HCT116 (cell line): Measurements from ENCODE around the gene KRTAP5-3. TPM values are rescaled to one million over a fixed set of nuclear protein-coding genes. Genes with fewer than 3 reads are reported as not detected.

Experiments used
- ATAC-seq: fragments of 200-7000 bp; cut with Tn5 transposase; 2 replicates; pipeline ENCODE4 v1.9.1; 2020; ENCODE audit warnings: mild to moderate bottlenecking, moderate library complexity
- BruUV-seq: library from RNA; stranded (reverse); fragments of 400-500 nt; replicated peaks from 2 replicates; lab custom pipeline; 2021; lab: Mats Ljungman, UMichigan
- CTCF ChIA-PET: fragments of 300-600 bp; sonication (Branson Sonifier 250); formaldehyde crosslinking; loops from one replicate; lab custom pipeline; 2021; ENCODE audit warnings: antibody characterized with exemption; lab: Charles Lee
- POLR2A ChIA-PET: fragments of 300-600, 350-600 bp; sonication (Branson Sonifier 250); formaldehyde crosslinking; loops from one replicate; lab custom pipeline; 2021; ENCODE audit warnings: antibody characterized with exemption; lab: Charles Lee
- RAD21 ChIA-PET, 2 experiments: fragments of 300-600 bp; sonication (Branson Sonifier 250); formaldehyde crosslinking; loops; one replicate each; lab custom pipeline; 2023; ENCODE audit warnings: low total read pairs in 2 of 2; ENCODE audit not compliant: uncharacterized antibody in 2 of 2, unreplicated experiment in 2 of 2, low non-redundant PET in 1 of 2; lab: Charles Lee
- DNase-seq: peaks from one replicate; pipeline ENCODE4 v3.0.0-alpha.2; 2010; ENCODE audit warnings: low read depth, low spot score
- H2AFZ ChIP-seq: fragments of 200-600 bp; shearing (Covaris generic), sonication (generic); 2 replicates; pipeline ENCODE4 v1.6.1; 2017; ENCODE audit warnings: low read depth, mixed run types, mixed read lengths, antibody characterized with exemption, low read length; ENCODE audit not compliant: poor library complexity, severe bottlenecking
- H3K27ac ChIP-seq: 2 replicates; pipeline ENCODE4 v1.5.1; 2012; ENCODE audit warnings: low read depth, low read length
- H3K27me3 ChIP-seq: fragments of 200-600 bp; sonication (generic); 2 replicates; pipeline ENCODE4 v1.6.1; 2016; ENCODE audit warnings: mixed run types, low read length, mixed read lengths; ENCODE audit not compliant: insufficient read depth
- H3K36me3 ChIP-seq, 2 experiments: fragments of 200-500 bp in 1 of 2; fragments of 200-600 bp in 1 of 2; sonication (Bioruptor generic) in 1 of 2; sonication (generic) in 1 of 2; 2 replicates each; pipeline versions ENCODE4 v1.5.1 to v1.6.1; 2014 to 2016; ENCODE audit warnings: low read length in 2 of 2, inconsistent platforms in 1 of 2, mixed read lengths in 1 of 2, mixed run types in 1 of 2; ENCODE audit not compliant: insufficient read depth in 2 of 2, control insufficient read depth in 1 of 2
- H3K4me1 ChIP-seq, 2 experiments: fragments of 200-600 bp in 1 of 2; sonication (generic) in 1 of 2; 2 replicates each; pipeline versions ENCODE4 v1.5.1 to v1.6.1; 2012 to 2017; ENCODE audit warnings: low read length in 2 of 2, inconsistent platforms in 1 of 2, mild to moderate bottlenecking in 1 of 2, mixed read lengths in 1 of 2, mixed run types in 1 of 2, moderate library complexity in 1 of 2; ENCODE audit not compliant: insufficient read depth in 2 of 2, control insufficient read depth in 1 of 2
- H3K4me2 ChIP-seq: fragments of 200-600 bp; sonication (generic); 2 replicates; pipeline ENCODE4 v1.6.1; 2017; ENCODE audit warnings: mixed run types, low read length, mixed read lengths
- H3K4me3 ChIP-seq, 2 experiments: fragments of 200-600 bp in 1 of 2; sonication (generic) in 1 of 2; replicated peaks in 1 of 2; 2 replicates each; pipeline ENCODE4 v1.5.1; 2011 to 2016; ENCODE audit warnings: low read length in 2 of 2, control low read depth in 1 of 2, low read depth in 1 of 2, mild to moderate bottlenecking in 1 of 2, mixed read lengths in 1 of 2, mixed run types in 1 of 2
- H3K79me2 ChIP-seq: fragments of 200-600 bp; sonication (generic); 2 replicates; pipeline ENCODE4 v1.6.1; 2017; ENCODE audit warnings: mild to moderate bottlenecking, mixed run types, low read length, moderate library complexity, mixed read lengths; ENCODE audit not compliant: insufficient read depth
- H3K9ac ChIP-seq: fragments of 200-600 bp; sonication (generic); 2 replicates; pipeline ENCODE4 v1.6.1; 2016; ENCODE audit warnings: low read length, mixed read lengths
- H3K9me2 ChIP-seq: fragments of 200-600 bp; sonication (generic), shearing (Covaris generic); 2 replicates; pipeline ENCODE4 v1.6.1; 2017; ENCODE audit warnings: mixed run types, mild to moderate bottlenecking, moderate library complexity; ENCODE audit not compliant: insufficient read depth
- H3K9me3 ChIP-seq, 2 experiments: fragments of 200-500 bp in 1 of 2; fragments of 200-600 bp in 1 of 2; sonication (Bioruptor generic) in 1 of 2; sonication (generic) in 1 of 2; 2 replicates each; pipeline ENCODE4 v1.6.1; 2014 to 2017; ENCODE audit warnings: low read length in 2 of 2, mixed read lengths in 2 of 2, inconsistent platforms in 1 of 2, low read depth in 1 of 2, mild to moderate bottlenecking in 1 of 2, mixed run types in 1 of 2, moderate library complexity in 1 of 2; ENCODE audit not compliant: control insufficient read depth in 1 of 2, insufficient read depth in 1 of 2
- H4K20me1 ChIP-seq: fragments of 200-600 bp; sonication (generic), shearing (Covaris generic); 2 replicates; pipeline ENCODE4 v1.6.1; 2017; ENCODE audit warnings: mixed run types, mild to moderate bottlenecking, moderate library complexity; ENCODE audit not compliant: insufficient read depth
- CBX3 ChIP-seq: IDR thresholded peaks from 2 replicates; pipeline ENCODE4 v1.6.1; 2012; ENCODE audit warnings: low read depth
- EGR1 ChIP-seq: IDR thresholded peaks from 2 replicates; pipeline ENCODE4 v1.6.1; 2012; ENCODE audit warnings: low read depth
- ELF1 ChIP-seq: IDR thresholded peaks from 2 replicates; pipeline ENCODE4 v1.6.1; 2012; ENCODE audit warnings: low read depth, borderline replicate concordance
- EZH2phosphoT487 ChIP-seq: fragments of 200-600 bp; IDR thresholded peaks from 2 replicates; pipeline ENCODE4 v1.6.1; 2018; ENCODE audit warnings: antibody characterized with exemption, borderline replicate concordance
- FOSL1 ChIP-seq: IDR thresholded peaks from 2 replicates; pipeline ENCODE4 v1.6.1; 2012; ENCODE audit warnings: low read depth
- JUND ChIP-seq: IDR thresholded peaks from 2 replicates; pipeline ENCODE4 v1.6.1; 2012
- POLR2A ChIP-seq: IDR thresholded peaks from 2 replicates; pipeline ENCODE4 v1.7.0; 2011; ENCODE audit warnings: borderline replicate concordance; ENCODE audit not compliant: insufficient read depth, insufficient read length; ENCODE audit errors: extremely low read depth
- POLR2AphosphoS5 ChIP-seq: IDR thresholded peaks from 2 replicates; pipeline ENCODE4 v1.6.1; 2011; ENCODE audit warnings: mild to moderate bottlenecking, low read depth, low read length, moderate library complexity
- RAD21 ChIP-seq: IDR thresholded peaks from 2 replicates; pipeline ENCODE4 v1.6.1; 2012; ENCODE audit warnings: low read depth, mild to moderate bottlenecking
- SRF ChIP-seq: IDR thresholded peaks from 2 replicates; pipeline ENCODE4 v1.6.1; 2012; ENCODE audit warnings: low read depth
- TCF7L2 ChIP-seq: IDR thresholded peaks from 2 replicates; pipeline ENCODE4 v1.7.0; 2011; ENCODE audit warnings: borderline replicate concordance, inconsistent platforms; ENCODE audit not compliant: insufficient read depth, insufficient read length; ENCODE audit errors: extremely low read depth
- YY1 ChIP-seq: IDR thresholded peaks from 2 replicates; pipeline ENCODE4 v1.6.1; 2011; ENCODE audit warnings: low read length, low read depth, moderate library complexity, mild to moderate bottlenecking; ENCODE audit not compliant: insufficient replicate concordance; ENCODE audit errors: extremely low read depth
- ZFX ChIP-seq: fragments of 450-650 bp; IDR thresholded peaks from 2 replicates; pipeline ENCODE4 v1.6.1; 2017
- ZNF274 ChIP-seq: fragments of 200-500 bp; sonication (Bioruptor generic); IDR thresholded peaks from 2 replicates; pipeline ENCODE4 v1.6.1; 2014; ENCODE audit warnings: mild to moderate bottlenecking, low read depth, low read length, inconsistent platforms
- intact Hi-C: fragments of 100-400 bp; cut with micrococcal nuclease; formaldehyde crosslinking; loops from 2 replicates; pipeline ENCODE4 v1.10.0; 2022
- total RNA-seq: library from RNA; stranded (reverse); gene quantifications from one replicate; pipeline ENCODE4 v1.2.1, GENCODE V29; 2021; ENCODE audit not compliant: unreplicated experiment
- TF ChIP-seq, protein P1 (sequence below): IDR thresholded peaks from 2 replicates; pipeline ENCODE4 v1.6.1; 2012
- TF ChIP-seq, protein P2 (sequence below): IDR thresholded peaks from 2 replicates; pipeline ENCODE4 v1.6.1; 2012; ENCODE audit warnings: low read depth
- TF ChIP-seq, protein P3 (sequence below): IDR thresholded peaks from 2 replicates; pipeline ENCODE4 v1.6.1; 2011; ENCODE audit warnings: mild to moderate bottlenecking, low read length, moderate library complexity; ENCODE audit not compliant: insufficient replicate concordance; ENCODE audit errors: extremely low read depth
- TF ChIP-seq, protein P4 (sequence below): IDR thresholded peaks from 2 replicates; pipeline ENCODE4 v1.6.1; 2012
- TF ChIP-seq, protein P5 (sequence below), 3 experiments: fragments of 200-600 bp in 1 of 3; sonication (generic) in 1 of 3; IDR thresholded peaks in 2 of 3; conservative IDR thresholded peaks in 1 of 3; 2 replicates each; pipeline ENCODE4 v1.5.1; 2012 to 2017; ENCODE audit warnings: low read depth in 2 of 3, low read length in 2 of 3, antibody characterized with exemption in 1 of 3, borderline replicate concordance in 1 of 3, control low read depth in 1 of 3, mild to moderate bottlenecking in 1 of 3, mixed read lengths in 1 of 3, mixed run types in 1 of 3, moderate library complexity in 1 of 3; ENCODE audit not compliant: insufficient read depth in 1 of 3

The KRTAP5-3 gene
- total RNA-seq, 1 experiment from 2014 or later: not detected

DNA sequence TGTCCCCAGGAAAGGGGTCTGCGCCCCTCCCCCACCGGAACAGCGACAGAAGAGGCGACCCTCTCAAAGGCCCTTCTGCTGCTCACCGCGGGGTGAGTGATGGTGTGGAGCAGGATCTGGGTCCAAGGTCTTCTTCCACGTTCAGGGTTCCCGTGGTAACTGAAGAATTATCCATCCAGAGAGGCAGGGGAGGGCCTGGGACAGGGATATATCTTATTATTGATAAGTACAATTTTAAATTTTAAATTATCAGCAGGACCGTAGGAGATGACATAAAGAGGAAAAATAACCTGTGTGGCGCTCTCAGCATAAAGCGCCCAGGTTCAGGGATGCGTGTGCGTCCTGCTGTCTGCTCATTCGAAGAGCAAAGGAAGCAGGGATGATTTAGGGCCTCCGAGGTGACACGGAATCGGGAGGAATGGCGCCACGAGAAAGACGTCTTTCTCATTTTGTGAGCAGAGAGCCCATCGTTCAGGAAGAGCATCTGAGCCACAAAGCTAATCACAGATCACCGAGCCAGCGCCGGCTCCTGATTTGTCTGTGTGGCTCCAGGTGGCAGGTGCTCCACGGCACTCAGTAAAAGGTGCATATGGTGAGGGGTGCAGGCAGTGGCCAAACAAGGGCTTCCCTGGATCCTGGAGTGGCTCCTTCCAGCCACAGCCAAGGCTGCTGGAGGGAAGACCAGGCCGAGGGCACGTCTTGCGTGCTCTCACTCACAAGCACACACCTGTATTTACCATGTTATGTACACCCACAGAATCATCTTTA lies 40.6 kb upstream of the KRTAP5-3 start:
- H3K79me2 ChIP-seq: no peaks in the 10 kb centered on the region
- H3K9me3 ChIP-seq: no peaks in the 10 kb centered on the region
- H3K4me1 ChIP-seq: peaks cover 0 to 7% of the 10 kb centered on the region in 2 experiments; a peak in 3 of 4 replicates
- ChIA-PET CTCF (interaction anchor here (1.0 kb wide), 1 partner anchor 102 kb away, joined by 3 read pairs; no protein-coding TSS in a partner anchor), POLR2A (no interaction called here), RAD21 (no interaction called here)
- H3K9ac ChIP-seq: no peak overlapping the region
- H3K27ac ChIP-seq: no peak overlapping the region
- H3K36me3 ChIP-seq: no peaks in the 10 kb centered on the region
- no TSS peak for BruUV-seq
- H3K4me2 ChIP-seq: no peak overlapping the region
- no peaks in the 10 kb centered on the region for H4K20me1 ChIP-seq
- no peak overlapping the region for H2AFZ ChIP-seq
- H3K9me2 ChIP-seq: no peaks in the 10 kb centered on the region
- intact Hi-C loops: no loop called here
- ATAC-seq (no peak), DNase-seq (no peak)
- H3K27me3 ChIP-seq: no peaks in the 10 kb centered on the region
- no peak overlapping the region for H3K4me3 ChIP-seq
- TF ChIP-seq, protein P1, sequence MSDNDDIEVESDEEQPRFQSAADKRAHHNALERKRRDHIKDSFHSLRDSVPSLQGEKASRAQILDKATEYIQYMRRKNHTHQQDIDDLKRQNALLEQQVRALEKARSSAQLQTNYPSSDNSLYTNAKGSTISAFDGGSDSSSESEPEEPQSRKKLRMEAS: no peak
- TF ChIP-seq, protein P2, sequence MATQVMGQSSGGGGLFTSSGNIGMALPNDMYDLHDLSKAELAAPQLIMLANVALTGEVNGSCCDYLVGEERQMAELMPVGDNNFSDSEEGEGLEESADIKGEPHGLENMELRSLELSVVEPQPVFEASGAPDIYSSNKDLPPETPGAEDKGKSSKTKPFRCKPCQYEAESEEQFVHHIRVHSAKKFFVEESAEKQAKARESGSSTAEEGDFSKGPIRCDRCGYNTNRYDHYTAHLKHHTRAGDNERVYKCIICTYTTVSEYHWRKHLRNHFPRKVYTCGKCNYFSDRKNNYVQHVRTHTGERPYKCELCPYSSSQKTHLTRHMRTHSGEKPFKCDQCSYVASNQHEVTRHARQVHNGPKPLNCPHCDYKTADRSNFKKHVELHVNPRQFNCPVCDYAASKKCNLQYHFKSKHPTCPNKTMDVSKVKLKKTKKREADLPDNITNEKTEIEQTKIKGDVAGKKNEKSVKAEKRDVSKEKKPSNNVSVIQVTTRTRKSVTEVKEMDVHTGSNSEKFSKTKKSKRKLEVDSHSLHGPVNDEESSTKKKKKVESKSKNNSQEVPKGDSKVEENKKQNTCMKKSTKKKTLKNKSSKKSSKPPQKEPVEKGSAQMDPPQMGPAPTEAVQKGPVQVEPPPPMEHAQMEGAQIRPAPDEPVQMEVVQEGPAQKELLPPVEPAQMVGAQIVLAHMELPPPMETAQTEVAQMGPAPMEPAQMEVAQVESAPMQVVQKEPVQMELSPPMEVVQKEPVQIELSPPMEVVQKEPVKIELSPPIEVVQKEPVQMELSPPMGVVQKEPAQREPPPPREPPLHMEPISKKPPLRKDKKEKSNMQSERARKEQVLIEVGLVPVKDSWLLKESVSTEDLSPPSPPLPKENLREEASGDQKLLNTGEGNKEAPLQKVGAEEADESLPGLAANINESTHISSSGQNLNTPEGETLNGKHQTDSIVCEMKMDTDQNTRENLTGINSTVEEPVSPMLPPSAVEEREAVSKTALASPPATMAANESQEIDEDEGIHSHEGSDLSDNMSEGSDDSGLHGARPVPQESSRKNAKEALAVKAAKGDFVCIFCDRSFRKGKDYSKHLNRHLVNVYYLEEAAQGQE: no peak
- TF ChIP-seq POLR2AphosphoS5 (no peak), ZFX (no peak), ELF1 (no peak), FOSL1 (no peak), YY1 (no peak), CBX3 (no peak), EGR1 (no peak), TCF7L2 (no peak), RAD21 (no peak), EZH2phosphoT487 (no peak), JUND (no peak), SRF (no peak), ZNF274 (no peak), POLR2A (no peak)
- TF ChIP-seq, protein P3, sequence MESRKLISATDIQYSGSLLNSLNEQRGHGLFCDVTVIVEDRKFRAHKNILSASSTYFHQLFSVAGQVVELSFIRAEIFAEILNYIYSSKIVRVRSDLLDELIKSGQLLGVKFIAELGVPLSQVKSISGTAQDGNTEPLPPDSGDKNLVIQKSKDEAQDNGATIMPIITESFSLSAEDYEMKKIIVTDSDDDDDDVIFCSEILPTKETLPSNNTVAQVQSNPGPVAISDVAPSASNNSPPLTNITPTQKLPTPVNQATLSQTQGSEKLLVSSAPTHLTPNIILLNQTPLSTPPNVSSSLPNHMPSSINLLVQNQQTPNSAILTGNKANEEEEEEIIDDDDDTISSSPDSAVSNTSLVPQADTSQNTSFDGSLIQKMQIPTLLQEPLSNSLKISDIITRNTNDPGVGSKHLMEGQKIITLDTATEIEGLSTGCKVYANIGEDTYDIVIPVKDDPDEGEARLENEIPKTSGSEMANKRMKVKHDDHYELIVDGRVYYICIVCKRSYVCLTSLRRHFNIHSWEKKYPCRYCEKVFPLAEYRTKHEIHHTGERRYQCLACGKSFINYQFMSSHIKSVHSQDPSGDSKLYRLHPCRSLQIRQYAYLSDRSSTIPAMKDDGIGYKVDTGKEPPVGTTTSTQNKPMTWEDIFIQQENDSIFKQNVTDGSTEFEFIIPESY: no peak
- TF ChIP-seq, protein P4, sequence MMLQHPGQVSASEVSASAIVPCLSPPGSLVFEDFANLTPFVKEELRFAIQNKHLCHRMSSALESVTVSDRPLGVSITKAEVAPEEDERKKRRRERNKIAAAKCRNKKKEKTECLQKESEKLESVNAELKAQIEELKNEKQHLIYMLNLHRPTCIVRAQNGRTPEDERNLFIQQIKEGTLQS: no peak
- TF ChIP-seq, protein P5, sequence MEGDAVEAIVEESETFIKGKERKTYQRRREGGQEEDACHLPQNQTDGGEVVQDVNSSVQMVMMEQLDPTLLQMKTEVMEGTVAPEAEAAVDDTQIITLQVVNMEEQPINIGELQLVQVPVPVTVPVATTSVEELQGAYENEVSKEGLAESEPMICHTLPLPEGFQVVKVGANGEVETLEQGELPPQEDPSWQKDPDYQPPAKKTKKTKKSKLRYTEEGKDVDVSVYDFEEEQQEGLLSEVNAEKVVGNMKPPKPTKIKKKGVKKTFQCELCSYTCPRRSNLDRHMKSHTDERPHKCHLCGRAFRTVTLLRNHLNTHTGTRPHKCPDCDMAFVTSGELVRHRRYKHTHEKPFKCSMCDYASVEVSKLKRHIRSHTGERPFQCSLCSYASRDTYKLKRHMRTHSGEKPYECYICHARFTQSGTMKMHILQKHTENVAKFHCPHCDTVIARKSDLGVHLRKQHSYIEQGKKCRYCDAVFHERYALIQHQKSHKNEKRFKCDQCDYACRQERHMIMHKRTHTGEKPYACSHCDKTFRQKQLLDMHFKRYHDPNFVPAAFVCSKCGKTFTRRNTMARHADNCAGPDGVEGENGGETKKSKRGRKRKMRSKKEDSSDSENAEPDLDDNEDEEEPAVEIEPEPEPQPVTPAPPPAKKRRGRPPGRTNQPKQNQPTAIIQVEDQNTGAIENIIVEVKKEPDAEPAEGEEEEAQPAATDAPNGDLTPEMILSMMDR (IDR thresholded peaks at IDR 0.05 in 2 of 3, conservative IDR thresholded peaks at IDR 0.05 in 1 of 3; ENCODE audit: borderline replicate concordance in 1 of 3, insufficient read depth in 1 of 3, low read depth in 2 of 3, low read length in 2 of 3): no peak
